Lung (tissue), 12 donors: Measurements from ENCODE around the gene IGFBP2. TPM values are rescaled to one million over a fixed set of nuclear protein-coding genes. Genes with fewer than 3 reads are reported as not detected.

ENCODE experiments used
- ATAC-seq: fragments of 200-7000 bp; cut with Tn5 transposase; one replicate; pipeline ENCODE4 v1.9.1; 2020; ENCODE audit warnings: moderate number of reproducible peaks; ENCODE audit not compliant: insufficient read depth, low FRiP score
- DNase-seq, 3 donors: peaks; one replicate each; pipeline ENCODE4 v3.0.0-alpha.2; 2013 to 2017
- H3K27ac ChIP-seq, 2 donors: one replicate each; pipeline ENCODE4 v1.5.1; 2013; ENCODE audit warnings: mild to moderate bottlenecking in 2 of 2, moderate library complexity in 2 of 2, control low read depth in 1 of 2, inconsistent platforms in 1 of 2, low read depth in 1 of 2, low read length in 1 of 2
- H3K27me3 ChIP-seq, 3 donors: one replicate each; pipeline ENCODE4 v1.5.1; 2013; ENCODE audit warnings: low read length in 2 of 3; ENCODE audit not compliant: control insufficient read depth in 3 of 3, insufficient read depth in 3 of 3
- H3K36me3 ChIP-seq, 4 donors: one replicate each; pipeline ENCODE4 v1.5.1; 2013; ENCODE audit warnings: low read length in 4 of 4, mild to moderate bottlenecking in 1 of 4, moderate library complexity in 1 of 4; ENCODE audit not compliant: control insufficient read depth in 4 of 4, insufficient read depth in 4 of 4
- H3K4me1 ChIP-seq, 5 donors: one replicate each; pipeline ENCODE4 v1.5.1; 2013; ENCODE audit warnings: low read length in 5 of 5, mild to moderate bottlenecking in 2 of 5, moderate library complexity in 1 of 5; ENCODE audit not compliant: control insufficient read depth in 5 of 5, insufficient read depth in 5 of 5
- H3K4me3 ChIP-seq: one replicate; pipeline ENCODE4 v1.5.1; 2013; ENCODE audit warnings: mild to moderate bottlenecking, control low read depth, moderate library complexity
- H3K9ac ChIP-seq, 2 donors: one replicate each; pipeline ENCODE4 v1.5.1; 2013; ENCODE audit warnings: low read length in 2 of 2, control low read depth in 1 of 2; ENCODE audit not compliant: insufficient read depth in 1 of 2
- H3K9me3 ChIP-seq, 4 donors: one replicate each; pipeline ENCODE4 v1.5.1; 2013; ENCODE audit warnings: low read length in 3 of 4, mild to moderate bottlenecking in 1 of 4, moderate library complexity in 1 of 4; ENCODE audit not compliant: control insufficient read depth in 4 of 4, insufficient read depth in 3 of 4
- CTCF ChIP-seq: IDR thresholded peaks from 2 replicates; pipeline ENCODE4 v1.5.1; 2012; ENCODE audit warnings: mild to moderate bottlenecking; ENCODE audit errors: control extremely low read depth, extremely low read depth
- WGBS, 2 donors: extraction: QIAGEN DNeasy Blood & Tissue Kit; methylation state at CpG; one replicate each; pipeline ENCODE4 v1.1.7; 2013; 5-methylcytosine and 5-hydroxymethylcytosine counted together
- polyA plus RNA-seq, 2 donors: library from polyadenylated mRNA; stranded (reverse); fragments of 200-250 nt; gene quantifications; one replicate each; pipeline ENCODE4 v1.2.1, GENCODE V29; 2013
- total RNA-seq, 2 donors: library from RNA; depleted of rRNA in 1 of 2; stranded (reverse); fragments of >200 nt in 1 of 2; gene quantifications; one replicate each; pipeline ENCODE4 v1.2.1, GENCODE V29; 2014 to 2021
- donor health status: control.
- donor health status: control.
- donor health status: Bipolar disorder and iron deficiency.
- donor health status: healthy.
- donor health status: DM: yes; HTN: yes; CAD: no.

IGFBP2 gene
- total and polyA plus RNA-seq, 4 donors: 50.5 to 104 (median 81.2) TPM

DNA sequence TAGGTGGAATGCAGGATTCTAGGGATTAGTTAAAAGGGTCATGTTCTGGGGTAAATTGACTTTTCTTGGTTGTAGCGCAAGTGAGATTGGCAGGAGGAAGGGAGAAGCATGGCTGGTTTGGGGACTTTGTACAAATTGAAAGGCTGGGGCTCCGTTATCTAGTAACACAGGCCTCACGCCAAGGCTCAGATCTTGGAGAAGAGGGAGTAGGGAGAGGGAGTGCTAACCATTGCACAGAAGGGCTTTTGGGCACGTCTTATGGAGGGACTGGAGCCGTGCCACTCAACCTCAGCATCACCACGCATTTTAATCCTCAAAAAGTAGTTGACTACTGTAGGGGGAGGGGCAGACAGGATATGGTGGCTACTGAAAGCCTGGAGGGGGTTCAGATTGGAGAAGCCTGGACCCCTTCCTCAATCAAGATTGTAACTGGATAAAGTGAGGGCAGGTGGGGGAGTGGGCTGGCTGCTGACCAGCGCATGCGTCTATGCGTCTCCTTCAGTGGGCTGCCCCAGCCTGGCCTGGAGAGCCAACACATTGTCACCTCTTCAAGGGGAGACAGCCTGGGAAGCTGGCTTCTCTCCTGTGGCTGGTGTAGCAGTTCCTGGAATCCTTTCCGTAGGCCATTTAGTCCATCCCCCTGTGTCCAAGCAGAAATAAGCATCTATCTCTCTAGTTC is 47.9 kb downstream of the IGFBP2 start:
- DNase-seq: no peak

GRCh38 chr2:216681683-216682082 is 48.5 kb downstream of the IGFBP2 start:
- H3K4me3 ChIP-seq: no peak overlapping the region
- DNase-seq: no peak
- H3K27ac ChIP-seq: peak overlapping the region in 1 of 2 donors; percentile 14
- H3K4me1 ChIP-seq: peaks cover 0 to 16% (median 4%) of the 10 kb centered on the region in 5 donors
- no peak for TF ChIP-seq CTCF
- H3K9me3 ChIP-seq: no peaks in the 10 kb centered on the region
- H3K36me3 ChIP-seq: peaks cover 0 to 12% (median 5%) of the 10 kb centered on the region in 4 donors
- no peaks in the 10 kb centered on the region for H3K27me3 ChIP-seq
- ATAC-seq: no peak
- no peak overlapping the region for H3K9ac ChIP-seq
- WGBS, 2 donors: 44 to 57% methylated on average over 2 of the region's 2 CpGs

More for the DNA sequence above, 47.9 kb downstream of the IGFBP2 start:
- peaks cover 0 to 16% (median 4%) of the 10 kb centered on the region in 5 donors for H3K4me1 ChIP-seq
- H3K4me3 ChIP-seq: no peak overlapping the region
- no peaks in the 10 kb centered on the region for H3K27me3 ChIP-seq
- WGBS, 2 donors: 88 to 94% methylated on average over 10 of the region's 10 CpGs
- peaks cover 0 to 12% (median 6%) of the 10 kb centered on the region in 4 donors for H3K36me3 ChIP-seq
- H3K27ac ChIP-seq: peak overlapping the region in 1 of 2 donors; percentile 92
- no peak overlapping the region for H3K9ac ChIP-seq
- TF ChIP-seq CTCF: no peak
- ATAC-seq: no peak
- no peaks in the 10 kb centered on the region for H3K9me3 ChIP-seq

DNA sequence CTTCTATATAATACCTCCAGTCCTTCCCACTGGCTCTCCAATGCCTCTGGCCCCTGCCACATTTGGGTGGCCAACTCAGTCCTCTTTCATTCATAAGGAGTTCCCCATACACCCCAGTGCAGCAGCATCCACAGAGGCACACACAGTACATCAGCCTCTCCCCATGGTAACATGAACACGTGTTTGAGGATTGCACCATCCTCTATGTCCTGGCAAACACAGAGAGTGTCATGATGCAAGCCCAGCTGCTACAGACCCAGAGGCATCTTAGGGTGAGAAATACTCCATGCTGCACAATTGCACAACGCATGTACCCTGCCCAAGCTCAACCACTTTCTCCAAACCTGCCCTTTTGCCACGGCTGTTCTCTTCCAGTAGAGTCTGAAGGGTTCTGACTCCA is 50.6 kb downstream of the IGFBP2 start:
- peaks cover 0 to 3% (median 1%) of the 10 kb centered on the region in 4 donors for H3K36me3 ChIP-seq
- no peak for TF ChIP-seq CTCF
- peak; percentile 41 for ATAC-seq
- peaks cover 2 to 19% (median 6%) of the 10 kb centered on the region in 5 donors for H3K4me1 ChIP-seq
- 25 to 43% methylated on average over 3 of the region's 3 CpGs for WGBS, 2 donors
- H3K27me3 ChIP-seq: no peaks in the 10 kb centered on the region
- peak overlapping the region; percentile 38 to 42 for H3K27ac ChIP-seq
- no peaks in the 10 kb centered on the region for H3K9me3 ChIP-seq
- DNase-seq: peak; percentile 91 to 98 (median 96)
- H3K9ac ChIP-seq: no peak overlapping the region
- no peak overlapping the region for H3K4me3 ChIP-seq
